Vagina (tissue), 2 donors: ENCODE measurements around the gene REXO1. TPM values are rescaled to one million over a fixed set of nuclear protein-coding genes. Genes with fewer than 3 reads are reported as not detected.

ENCODE experiments used
- DNase-seq, 2 donors: peaks; one replicate each; pipeline ENCODE4 v3.0.0-alpha.2; 2017; ENCODE audit errors: extremely low spot score in 2 of 2
- H3K27ac ChIP-seq: fragments of 200-600 bp; sonication (generic); one replicate; pipeline ENCODE4 v1.5.1; 2019
- H3K27me3 ChIP-seq: fragments of 200-600 bp; sonication (generic); one replicate; pipeline ENCODE4 v1.5.1; 2019
- H3K36me3 ChIP-seq, 2 donors: fragments of 200-600 bp; sonication (generic); one replicate each; pipeline ENCODE4 v1.5.1; 2017 to 2019
- H3K4me1 ChIP-seq: fragments of 200-600 bp; sonication (generic); one replicate; pipeline ENCODE4 v1.5.1; 2019
- H3K4me3 ChIP-seq, 2 donors: fragments of 200-600 bp; sonication (generic); 1 replicate in 1 of 2; 2 replicates in 1 of 2; pipeline ENCODE4 v1.5.1; 2016 to 2019
- H3K9me3 ChIP-seq: fragments of 200-600 bp; sonication (generic); one replicate; pipeline ENCODE4 v1.5.1; 2019
- POLR2A ChIP-seq, 2 donors: fragments of 450-650 bp; IDR thresholded peaks; one replicate each; pipeline ENCODE4 v1.6.1; 2017; ENCODE audit warnings: antibody characterized with exemption in 2 of 2, mild to moderate bottlenecking in 2 of 2, moderate library complexity in 2 of 2
- POLR2AphosphoS5 ChIP-seq, 2 donors: sonication (generic); formaldehyde crosslinking; IDR thresholded peaks; one replicate each; pipeline ENCODE4 v1.9.0; 2017; ENCODE audit warnings: antibody characterized with exemption in 2 of 2, mild to moderate bottlenecking in 2 of 2, low read depth in 1 of 2; ENCODE audit not compliant: insufficient read depth in 1 of 2
- intact Hi-C: fragments of 100-400 bp; cut with DNase I; formaldehyde crosslinking; loops from one replicate; pipeline ENCODE4 v1.15.1; 2023
- total RNA-seq: library from RNA; depleted of rRNA; stranded (reverse); fragments of >200 nt; gene quantifications from one replicate; pipeline ENCODE4 v1.2.3, GENCODE V29; 2016
- TF ChIP-seq, protein P1 (sequence below), 3 experiments: fragments of 450-650 bp in 2 of 3; fragments of 200-600 bp in 1 of 3; sonication (generic) in 1 of 3; IDR thresholded peaks; one replicate each; pipeline ENCODE4 v1.5.1; 2017 to 2019; ENCODE audit warnings: antibody characterized with exemption in 3 of 3, mild to moderate bottlenecking in 2 of 3, moderate library complexity in 2 of 3

Gene REXO1
- total RNA-seq, 1 donor from 2014 or later, result 19.9 TPM

DNA sequence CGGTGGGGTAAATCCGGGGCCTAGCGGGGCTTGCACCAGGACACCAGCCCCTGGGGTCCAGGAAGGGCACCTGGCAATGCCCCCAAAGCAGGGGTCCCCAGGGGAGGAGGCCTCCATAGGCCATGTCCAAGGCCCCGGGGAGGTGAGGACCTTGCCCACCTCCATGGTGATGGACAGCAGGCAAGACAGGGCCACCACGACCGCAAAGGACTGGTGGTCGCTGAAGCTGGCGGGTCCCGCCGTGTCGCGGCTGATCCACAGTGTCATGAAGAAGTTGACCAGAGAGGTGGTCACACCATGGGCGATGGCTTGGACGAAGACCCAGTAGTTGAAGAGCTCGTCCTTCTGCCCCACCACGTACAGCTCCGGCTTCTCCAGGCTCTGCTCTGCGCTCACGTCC is 63.0 kb downstream of the REXO1 start:
- H3K27ac ChIP-seq, result no peak overlapping the region
- no peak overlapping the region for H3K4me3 ChIP-seq
- no peaks in the 10 kb centered on the region for H3K9me3 ChIP-seq
- no peak for DNase-seq
- H3K4me1 ChIP-seq, result peaks cover 13% of the 10 kb centered on the region
- TF ChIP-seq, protein P1, sequence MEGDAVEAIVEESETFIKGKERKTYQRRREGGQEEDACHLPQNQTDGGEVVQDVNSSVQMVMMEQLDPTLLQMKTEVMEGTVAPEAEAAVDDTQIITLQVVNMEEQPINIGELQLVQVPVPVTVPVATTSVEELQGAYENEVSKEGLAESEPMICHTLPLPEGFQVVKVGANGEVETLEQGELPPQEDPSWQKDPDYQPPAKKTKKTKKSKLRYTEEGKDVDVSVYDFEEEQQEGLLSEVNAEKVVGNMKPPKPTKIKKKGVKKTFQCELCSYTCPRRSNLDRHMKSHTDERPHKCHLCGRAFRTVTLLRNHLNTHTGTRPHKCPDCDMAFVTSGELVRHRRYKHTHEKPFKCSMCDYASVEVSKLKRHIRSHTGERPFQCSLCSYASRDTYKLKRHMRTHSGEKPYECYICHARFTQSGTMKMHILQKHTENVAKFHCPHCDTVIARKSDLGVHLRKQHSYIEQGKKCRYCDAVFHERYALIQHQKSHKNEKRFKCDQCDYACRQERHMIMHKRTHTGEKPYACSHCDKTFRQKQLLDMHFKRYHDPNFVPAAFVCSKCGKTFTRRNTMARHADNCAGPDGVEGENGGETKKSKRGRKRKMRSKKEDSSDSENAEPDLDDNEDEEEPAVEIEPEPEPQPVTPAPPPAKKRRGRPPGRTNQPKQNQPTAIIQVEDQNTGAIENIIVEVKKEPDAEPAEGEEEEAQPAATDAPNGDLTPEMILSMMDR (IDR thresholded peaks at IDR 0.05), result no peak
- no peak for TF ChIP-seq POLR2AphosphoS5 (IDR thresholded peaks at IDR 0.05; ENCODE audit: insufficient read depth in 1 of 2, low read depth in 1 of 2)
- no peak for TF ChIP-seq POLR2A (IDR thresholded peaks at IDR 0.05)
- H3K36me3 ChIP-seq, result no peaks in the 10 kb centered on the region
- no peaks in the 10 kb centered on the region for H3K27me3 ChIP-seq
- intact Hi-C loops, result no loop called here

DNA sequence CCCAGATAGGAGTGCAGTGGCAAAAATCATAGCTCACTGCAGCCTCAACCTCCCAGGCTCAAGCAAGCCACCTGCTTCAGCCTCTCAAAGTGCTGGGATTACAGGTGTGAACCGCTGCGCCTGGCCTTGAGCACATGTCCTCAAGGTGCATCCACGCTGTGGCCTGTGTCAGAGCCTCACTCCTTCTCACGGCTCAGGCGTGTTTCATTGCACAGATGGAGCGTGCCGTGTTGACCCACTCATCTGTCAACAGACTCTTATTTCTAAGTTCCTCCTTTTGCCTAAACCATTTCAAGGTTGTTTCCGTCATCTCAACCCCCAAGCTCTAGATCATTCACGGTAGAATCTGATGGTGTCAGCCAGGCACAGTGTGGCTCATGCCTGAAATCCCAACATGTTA is 64.4 kb downstream of the REXO1 start:
- H3K36me3 ChIP-seq, result no peaks in the 10 kb centered on the region
- no peaks in the 10 kb centered on the region for H3K9me3 ChIP-seq
- peaks cover 5% of the 10 kb centered on the region for H3K4me1 ChIP-seq
- no peak overlapping the region for H3K27ac ChIP-seq
- no peak for DNase-seq
- H3K27me3 ChIP-seq, result no peaks in the 10 kb centered on the region
- no peak overlapping the region for H3K4me3 ChIP-seq
- TF ChIP-seq, protein P1 (IDR thresholded peaks at IDR 0.05), result no peak
- TF ChIP-seq POLR2A (IDR thresholded peaks at IDR 0.05) (no peak), POLR2AphosphoS5 (IDR thresholded peaks at IDR 0.05; ENCODE audit: insufficient read depth in 1 of 2, low read depth in 1 of 2) (no peak)
- intact Hi-C loops, result no loop called here

DNA sequence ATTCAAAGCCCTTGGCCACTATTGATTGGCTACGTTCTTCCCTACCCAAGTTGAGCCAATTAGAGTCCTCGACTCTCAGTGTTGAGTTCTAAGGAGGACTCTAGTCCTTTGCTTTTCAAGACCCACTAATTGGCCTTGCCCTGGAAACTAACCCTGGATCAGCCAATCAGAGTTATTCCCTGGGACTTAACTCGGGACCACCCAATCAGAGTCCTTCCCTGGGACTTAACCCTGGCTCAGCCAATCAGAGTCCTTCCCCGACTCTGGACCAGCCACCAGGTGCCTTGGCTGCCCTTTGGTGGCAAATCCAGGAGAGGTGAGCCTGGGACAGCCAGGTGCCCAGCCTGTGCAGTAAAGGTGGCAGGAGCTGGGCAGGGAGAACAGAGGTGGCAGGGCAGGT is 64.9 kb downstream of the REXO1 start:
- no peak overlapping the region for H3K4me3 ChIP-seq
- intact Hi-C loops, result no loop called here
- H3K36me3 ChIP-seq, result no peaks in the 10 kb centered on the region
- TF ChIP-seq POLR2AphosphoS5 (IDR thresholded peaks at IDR 0.05; ENCODE audit: insufficient read depth in 1 of 2, low read depth in 1 of 2), result no peak
- no peak for TF ChIP-seq POLR2A (IDR thresholded peaks at IDR 0.05)
- TF ChIP-seq, protein P1 (IDR thresholded peaks at IDR 0.05), result no peak
- H3K27ac ChIP-seq, result no peak overlapping the region
- H3K27me3 ChIP-seq, result no peaks in the 10 kb centered on the region
- no peaks in the 10 kb centered on the region for H3K4me1 ChIP-seq
- no peaks in the 10 kb centered on the region for H3K9me3 ChIP-seq
- no peak for DNase-seq

DNA sequence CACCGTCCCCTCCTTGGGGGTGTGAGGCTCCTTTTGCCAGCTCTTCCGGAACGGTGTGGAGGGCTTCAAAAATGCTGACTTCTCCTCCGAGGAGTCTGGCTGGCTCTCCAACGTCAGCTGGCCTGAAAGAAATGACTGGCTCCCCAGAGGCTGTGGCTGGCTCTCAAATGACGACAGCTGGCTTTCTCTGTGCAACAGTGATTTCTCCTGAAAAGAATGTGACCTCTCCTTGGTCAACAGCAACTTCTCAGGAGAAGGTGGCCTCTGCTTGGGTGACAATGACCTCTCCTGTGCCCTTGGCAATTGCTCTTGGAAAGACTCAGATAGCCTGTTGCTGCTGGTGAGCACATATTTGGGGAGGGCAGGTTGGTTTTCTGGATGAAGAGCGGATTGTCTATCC is 65.8 kb downstream of the REXO1 start:
- Histone ChIP-seq H3K9me3 (no peaks in the 10 kb centered on the region), H3K4me1 (no peaks in the 10 kb centered on the region), H3K4me3 (no peak overlapping the region), H3K27me3 (no peaks in the 10 kb centered on the region), H3K27ac (no peak overlapping the region), H3K36me3 (no peaks in the 10 kb centered on the region)
- intact Hi-C loops, result no loop called here
- no peak for DNase-seq
- TF ChIP-seq, protein P1 (IDR thresholded peaks at IDR 0.05), result no peak
- no peak for TF ChIP-seq POLR2AphosphoS5 (IDR thresholded peaks at IDR 0.05; ENCODE audit: insufficient read depth in 1 of 2, low read depth in 1 of 2)
- TF ChIP-seq POLR2A (IDR thresholded peaks at IDR 0.05), result no peak

DNA sequence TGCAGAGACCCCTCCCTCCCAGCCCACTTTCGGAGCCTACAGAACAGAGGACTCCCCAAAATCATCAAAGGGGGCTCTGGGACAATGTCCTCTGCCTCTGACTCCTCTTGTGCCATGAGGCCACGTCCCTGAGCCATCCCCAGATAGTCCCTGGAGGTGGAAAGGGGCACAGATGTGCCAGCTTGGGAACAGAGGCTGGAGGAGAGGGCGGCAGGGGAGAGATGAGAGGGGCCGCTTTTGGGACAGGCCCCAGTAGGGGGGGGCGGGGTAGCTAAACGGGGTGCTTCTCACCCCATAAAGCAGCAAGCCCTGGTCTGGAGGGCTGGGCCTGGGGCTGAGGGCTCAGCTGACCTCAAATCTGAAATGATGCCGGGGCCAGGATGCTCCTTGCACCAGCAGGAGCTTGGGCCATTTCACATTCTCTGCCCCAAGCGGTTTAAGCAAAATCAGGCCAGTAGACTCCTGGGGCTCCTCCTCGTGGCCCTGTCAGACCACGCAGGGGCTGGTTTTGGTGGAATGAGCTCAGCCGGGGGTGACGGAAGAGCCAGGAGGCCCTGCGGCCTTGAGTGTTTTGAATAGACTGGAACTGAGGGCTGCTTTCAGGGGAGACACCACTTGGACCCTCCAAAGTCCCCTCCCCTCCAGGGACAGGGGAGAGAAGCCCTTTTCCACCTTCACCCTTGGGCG is 67.9 kb downstream of the REXO1 start:
- no peak for TF ChIP-seq POLR2A (IDR thresholded peaks at IDR 0.05)
- no peak overlapping the region for H3K27ac ChIP-seq

More for the DNA sequence above, 67.9 kb downstream of the REXO1 start:
- Histone ChIP-seq H3K9me3 (no peaks in the 10 kb centered on the region), H3K27me3 (no peaks in the 10 kb centered on the region), H3K36me3 (no peaks in the 10 kb centered on the region), H3K4me3 (no peak overlapping the region), H3K4me1 (no peaks in the 10 kb centered on the region)
- intact Hi-C loops, result no loop called here
- no peak for DNase-seq
